ENCODE results near the gene EID2. TPM values are rescaled to one million over a fixed set of nuclear protein-coding genes. Genes with fewer than 3 reads are reported as not detected.

The EID2 gene
- total and polyA plus RNA-seq, 2 of the 8 experiments (the other 6 are each of a cell fraction or from before 2014, with no cell fraction given): 7.8 to 29.6 TPM

DNA sequence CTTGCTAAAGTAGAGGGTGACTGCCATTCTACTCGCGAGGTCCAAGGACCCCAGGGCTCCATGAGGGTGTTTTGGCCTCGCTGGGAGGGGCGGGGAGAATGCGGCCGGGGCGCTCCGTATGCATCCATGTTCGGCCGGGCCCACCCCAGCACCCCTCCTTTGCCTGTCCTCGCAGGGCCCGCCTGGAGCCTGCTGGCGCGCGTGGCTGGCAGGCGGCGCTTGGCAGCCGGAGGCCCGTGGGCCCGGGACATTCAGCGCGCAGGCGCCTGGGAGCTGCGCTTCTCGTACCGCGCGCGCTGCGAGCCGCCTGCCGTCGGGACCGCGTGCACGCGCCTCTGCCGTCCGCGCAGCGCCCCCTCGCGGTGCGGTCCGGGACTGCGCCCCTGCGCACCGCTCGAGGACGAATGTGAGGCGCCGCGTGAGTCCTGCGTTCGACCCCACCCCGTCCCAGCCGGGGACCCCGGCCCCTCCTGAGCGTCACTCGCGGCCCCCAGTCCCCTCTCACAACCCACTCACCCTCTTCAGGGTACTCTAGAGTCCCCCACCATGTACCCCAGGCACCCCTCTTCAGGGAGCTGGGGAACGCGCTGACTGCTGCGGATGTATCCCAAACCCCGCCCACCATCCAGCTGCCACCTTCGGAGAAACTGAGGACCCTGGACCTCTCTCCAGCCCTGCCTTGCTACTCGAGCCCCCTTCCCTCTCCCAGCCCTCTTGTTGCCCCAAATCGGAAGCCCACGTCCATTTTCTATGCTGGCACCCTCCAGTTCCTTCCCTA is 37.1 kb downstream of the EID2 start (continued):
- TF ChIP-seq EZH2 (IDR thresholded peaks at IDR 0.05; ENCODE audit: low read depth, low read length, severe bottlenecking) (no peak), SP4 (IDR thresholded peaks at IDR 0.05; ENCODE audit: low read length) (no peak), HDAC6 (IDR thresholded peaks at IDR 0.05; ENCODE audit: low read depth, low read length) (no peak), CREB1 (IDR thresholded peaks at IDR 0.05) (no peak), CEBPB (IDR thresholded peaks at IDR 0.05; ENCODE audit: low read depth, low read length) (no peak), POLR2AphosphoS5 (IDR thresholded peaks at IDR 0.05; ENCODE audit: low read depth, low read length) (no peak), SP1 (IDR thresholded peaks at IDR 0.05; ENCODE audit: low read depth, low read length) (no peak), GABPA (IDR thresholded peaks at IDR 0.05; ENCODE audit: borderline replicate concordance, insufficient read depth, low read length) (0 out of 2 replicates have a peak, but pooled peaks have one; percentile 76), KDM1A (IDR thresholded peaks at IDR 0.05; ENCODE audit: borderline replicate concordance, low read length) (no peak), CBX8 (IDR thresholded peaks at IDR 0.05; ENCODE audit: borderline replicate concordance, low read depth, low read length) (no peak), SAP30 (IDR thresholded peaks at IDR 0.05; ENCODE audit: insufficient read depth, insufficient replicate concordance, low read length) (no peak)
- TF ChIP-seq, protein P1, sequence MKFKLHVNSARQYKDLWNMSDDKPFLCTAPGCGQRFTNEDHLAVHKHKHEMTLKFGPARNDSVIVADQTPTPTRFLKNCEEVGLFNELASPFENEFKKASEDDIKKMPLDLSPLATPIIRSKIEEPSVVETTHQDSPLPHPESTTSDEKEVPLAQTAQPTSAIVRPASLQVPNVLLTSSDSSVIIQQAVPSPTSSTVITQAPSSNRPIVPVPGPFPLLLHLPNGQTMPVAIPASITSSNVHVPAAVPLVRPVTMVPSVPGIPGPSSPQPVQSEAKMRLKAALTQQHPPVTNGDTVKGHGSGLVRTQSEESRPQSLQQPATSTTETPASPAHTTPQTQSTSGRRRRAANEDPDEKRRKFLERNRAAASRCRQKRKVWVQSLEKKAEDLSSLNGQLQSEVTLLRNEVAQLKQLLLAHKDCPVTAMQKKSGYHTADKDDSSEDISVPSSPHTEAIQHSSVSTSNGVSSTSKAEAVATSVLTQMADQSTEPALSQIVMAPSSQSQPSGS (IDR thresholded peaks at IDR 0.05; ENCODE audit: low read length): no peak
